ENCODE data around the gene TAAR9. TPM values are rescaled to one million over a fixed set of nuclear protein-coding genes. Genes with fewer than 3 reads are reported as not detected.
A peak's percentile ranks its signal among the peaks of the same experiment; 100 is the strongest.

The TAAR9 gene, protein sequence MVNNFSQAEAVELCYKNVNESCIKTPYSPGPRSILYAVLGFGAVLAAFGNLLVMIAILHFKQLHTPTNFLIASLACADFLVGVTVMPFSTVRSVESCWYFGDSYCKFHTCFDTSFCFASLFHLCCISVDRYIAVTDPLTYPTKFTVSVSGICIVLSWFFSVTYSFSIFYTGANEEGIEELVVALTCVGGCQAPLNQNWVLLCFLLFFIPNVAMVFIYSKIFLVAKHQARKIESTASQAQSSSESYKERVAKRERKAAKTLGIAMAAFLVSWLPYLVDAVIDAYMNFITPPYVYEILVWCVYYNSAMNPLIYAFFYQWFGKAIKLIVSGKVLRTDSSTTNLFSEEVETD
- total RNA-seq (not detected), polyA plus RNA-seq (ENCODE audit: insufficient read depth, low read depth, low replicate concordance) (not detected)
- long read RNA-seq, donor 1: 0 reads
- long read RNA-seq, donor 2: 0 reads
- long read RNA-seq, donor 3: 0 reads
- long read RNA-seq, donor 4: 0 reads
- long read RNA-seq, donor 5: 0 reads
- long read RNA-seq, donor 6: 0 reads
- long read RNA-seq, donor 7: 0 reads
- long read RNA-seq, donor 8: 0 reads
- long read RNA-seq, donor 9: 0 reads
- long read RNA-seq, donor 10: 0 reads

GRCh38 chr6:132537977-132538376, at the start of gene TAAR9:
Gene TAAR9, plus strand, starts transcription at chr6:132538277. Its CDS starts 13 bp downstream, at chr6:132538290.
- Histone ChIP-seq H3K9ac (ENCODE audit: low read length in 3 of 3) (no peak within 1 kb of the TSS), H3K36me3 (ENCODE audit: control insufficient read depth in 2 of 3, insufficient read depth in 3 of 3, low read length in 3 of 3) (no peaks in the 10 kb centered on the region), H3K9me3 (ENCODE audit: control insufficient read depth in 2 of 3, insufficient read depth in 1 of 3, low read length in 3 of 3) (no peaks in the 10 kb centered on the region), H3K27me3 (ENCODE audit: control insufficient read depth, insufficient read depth, low read length) (no peaks in the 10 kb centered on the region), H3K4me1 (ENCODE audit: control insufficient read depth in 2 of 3, insufficient read depth in 2 of 3, low read depth in 1 of 3, low read length in 3 of 3) (no peaks in the 10 kb centered on the region), H3K27ac (ENCODE audit: low read depth in 2 of 2, low read length in 2 of 2) (no peak within 1 kb of the TSS), H3K4me3 (ENCODE audit: low read length in 3 of 3) (no peak within 1 kb of the TSS)
- intact Hi-C loops (cut with DNase I): no loop called here
- no peak for DNase-seq
- no peak for TF ChIP-seq CTCF (IDR thresholded peaks at IDR 0.05; ENCODE audit: borderline replicate concordance, extremely low read depth, insufficient read depth)
- no peak for FAIRE-seq

DNA sequence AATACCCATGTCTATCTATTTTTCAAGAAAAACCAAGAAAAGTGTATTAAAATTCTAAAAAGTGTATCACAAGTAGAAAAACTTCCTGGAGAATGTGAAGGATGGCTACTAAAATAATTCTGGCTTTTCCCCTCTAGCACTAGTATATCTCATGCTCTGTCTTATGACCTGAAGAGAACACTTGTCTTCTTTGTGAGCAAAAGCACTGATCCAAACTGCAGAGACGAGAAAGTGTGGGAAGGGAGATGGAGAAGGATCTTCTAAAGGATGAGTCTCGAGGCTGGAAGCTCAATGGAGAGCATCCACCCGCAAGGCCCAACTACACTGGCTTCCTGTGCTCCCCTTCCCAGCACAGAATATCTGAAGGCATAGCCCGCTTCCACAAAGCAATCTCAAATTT, 48.7 kb upstream of the TAAR9 start:
- intact Hi-C loops (cut with DNase I): loop anchor here (10.0 kb wide), 1 partner anchor 205 kb away; no protein-coding TSS in a partner anchor
- peak overlapping the region in 1 of 2 donors; percentile 20 for H3K27ac ChIP-seq (ENCODE audit: low read depth in 2 of 2, low read length in 2 of 2)

DNA sequence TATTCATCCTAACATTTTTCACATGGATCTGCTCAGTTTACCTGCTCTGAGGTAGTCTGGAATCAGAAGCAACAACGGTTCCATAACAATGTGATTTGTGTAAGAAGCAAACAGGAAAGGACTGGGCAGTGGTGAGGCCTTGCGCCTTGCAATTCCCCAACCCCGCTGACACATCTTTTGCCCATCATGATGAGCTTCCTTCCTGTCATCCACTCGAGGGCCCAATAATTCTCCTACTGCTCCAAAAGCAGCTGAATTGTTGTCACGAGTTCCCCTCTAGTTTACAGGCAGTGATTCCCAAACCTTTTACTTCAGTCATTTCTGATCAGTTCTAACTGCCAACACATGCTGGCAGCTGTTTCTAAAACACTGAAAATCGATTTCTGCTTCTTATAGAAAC, 48.1 kb upstream of the TAAR9 start:
- H3K27me3 ChIP-seq (ENCODE audit: control insufficient read depth, insufficient read depth, low read length): no peaks in the 10 kb centered on the region
- intact Hi-C loops (cut with DNase I): no loop called here
- H3K27ac ChIP-seq (ENCODE audit: low read depth in 2 of 2, low read length in 2 of 2): peak overlapping the region in 1 of 2 donors; percentile 20
- H3K36me3 ChIP-seq (ENCODE audit: control insufficient read depth in 2 of 3, insufficient read depth in 3 of 3, low read length in 3 of 3): peaks cover 0 to 3% (median 0%) of the 10 kb centered on the region in 3 donors
- FAIRE-seq: no peak
- peaks cover 0 to 6% (median 0%) of the 10 kb centered on the region in 3 donors for H3K4me1 ChIP-seq (ENCODE audit: control insufficient read depth in 2 of 3, insufficient read depth in 2 of 3, low read depth in 1 of 3, low read length in 3 of 3)
- no peaks in the 10 kb centered on the region for H3K9me3 ChIP-seq (ENCODE audit: control insufficient read depth in 2 of 3, insufficient read depth in 1 of 3, low read length in 3 of 3)
- DNase-seq: peak in 1 of 5 donors; percentile 47
- no peak overlapping the region for H3K9ac ChIP-seq (ENCODE audit: low read length in 3 of 3)
- TF ChIP-seq CTCF (IDR thresholded peaks at IDR 0.05; ENCODE audit: borderline replicate concordance, extremely low read depth, insufficient read depth): no peak
- no peak overlapping the region for H3K4me3 ChIP-seq (ENCODE audit: low read length in 3 of 3)

More for the DNA sequence above, 48.7 kb upstream of the TAAR9 start:
- no peak for TF ChIP-seq CTCF (IDR thresholded peaks at IDR 0.05; ENCODE audit: borderline replicate concordance, extremely low read depth, insufficient read depth)
- Histone ChIP-seq H3K4me1 (ENCODE audit: control insufficient read depth in 2 of 3, insufficient read depth in 2 of 3, low read depth in 1 of 3, low read length in 3 of 3) (peaks cover 0 to 6% (median 0%) of the 10 kb centered on the region in 3 donors), H3K4me3 (ENCODE audit: low read length in 3 of 3) (no peak overlapping the region), H3K36me3 (ENCODE audit: control insufficient read depth in 2 of 3, insufficient read depth in 3 of 3, low read length in 3 of 3) (peaks cover 0 to under 1% (median 0%) of the 10 kb centered on the region in 3 donors), H3K27me3 (ENCODE audit: control insufficient read depth, insufficient read depth, low read length) (no peaks in the 10 kb centered on the region), H3K9me3 (ENCODE audit: control insufficient read depth in 2 of 3, insufficient read depth in 1 of 3, low read length in 3 of 3) (no peaks in the 10 kb centered on the region), H3K9ac (ENCODE audit: low read length in 3 of 3) (no peak overlapping the region)
- FAIRE-seq (no peak), DNase-seq (no peak)

Data from kidney (tissue), 22 donors.